Measurements from ENCODE around the gene LRBA.

DNA sequence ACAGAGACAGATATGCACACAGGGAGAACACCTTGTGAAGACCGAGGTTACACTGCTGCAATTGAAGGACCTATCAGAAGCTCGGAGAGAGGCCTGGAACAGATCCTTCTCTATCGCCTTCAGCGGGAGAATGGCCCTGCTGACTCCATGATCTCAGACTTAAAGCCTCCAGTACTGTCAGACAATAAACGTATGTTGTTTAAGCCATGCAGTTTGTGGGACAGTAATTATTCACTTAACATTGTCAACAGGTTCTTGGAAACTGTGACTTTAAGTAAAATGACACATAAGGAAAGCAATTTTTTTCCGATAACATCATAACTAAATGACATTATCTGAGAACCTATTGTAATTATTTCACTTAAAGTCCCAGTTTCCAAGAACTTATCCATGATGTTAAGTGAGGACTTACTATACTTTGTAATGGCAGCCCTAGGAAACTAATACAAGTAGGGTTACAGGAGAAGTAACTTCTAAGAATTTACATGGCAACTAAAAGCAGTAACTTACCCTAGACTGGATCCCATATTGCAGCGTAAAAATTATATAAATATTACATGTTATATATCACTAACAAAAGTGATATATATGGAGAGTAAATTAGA lies 613.9 kb downstream of the LRBA start:
- TF ChIP-seq, protein P1, sequence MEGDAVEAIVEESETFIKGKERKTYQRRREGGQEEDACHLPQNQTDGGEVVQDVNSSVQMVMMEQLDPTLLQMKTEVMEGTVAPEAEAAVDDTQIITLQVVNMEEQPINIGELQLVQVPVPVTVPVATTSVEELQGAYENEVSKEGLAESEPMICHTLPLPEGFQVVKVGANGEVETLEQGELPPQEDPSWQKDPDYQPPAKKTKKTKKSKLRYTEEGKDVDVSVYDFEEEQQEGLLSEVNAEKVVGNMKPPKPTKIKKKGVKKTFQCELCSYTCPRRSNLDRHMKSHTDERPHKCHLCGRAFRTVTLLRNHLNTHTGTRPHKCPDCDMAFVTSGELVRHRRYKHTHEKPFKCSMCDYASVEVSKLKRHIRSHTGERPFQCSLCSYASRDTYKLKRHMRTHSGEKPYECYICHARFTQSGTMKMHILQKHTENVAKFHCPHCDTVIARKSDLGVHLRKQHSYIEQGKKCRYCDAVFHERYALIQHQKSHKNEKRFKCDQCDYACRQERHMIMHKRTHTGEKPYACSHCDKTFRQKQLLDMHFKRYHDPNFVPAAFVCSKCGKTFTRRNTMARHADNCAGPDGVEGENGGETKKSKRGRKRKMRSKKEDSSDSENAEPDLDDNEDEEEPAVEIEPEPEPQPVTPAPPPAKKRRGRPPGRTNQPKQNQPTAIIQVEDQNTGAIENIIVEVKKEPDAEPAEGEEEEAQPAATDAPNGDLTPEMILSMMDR (IDR thresholded peaks at IDR 0.05): no peak
- TF ChIP-seq, protein P2, sequence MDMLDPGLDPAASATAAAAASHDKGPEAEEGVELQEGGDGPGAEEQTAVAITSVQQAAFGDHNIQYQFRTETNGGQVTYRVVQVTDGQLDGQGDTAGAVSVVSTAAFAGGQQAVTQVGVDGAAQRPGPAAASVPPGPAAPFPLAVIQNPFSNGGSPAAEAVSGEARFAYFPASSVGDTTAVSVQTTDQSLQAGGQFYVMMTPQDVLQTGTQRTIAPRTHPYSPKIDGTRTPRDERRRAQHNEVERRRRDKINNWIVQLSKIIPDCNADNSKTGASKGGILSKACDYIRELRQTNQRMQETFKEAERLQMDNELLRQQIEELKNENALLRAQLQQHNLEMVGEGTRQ (IDR thresholded peaks at IDR 0.05; ENCODE audit: borderline replicate concordance, low read depth, low read length): no peak
- TF ChIP-seq POLR2AphosphoS5 (IDR thresholded peaks at IDR 0.05; ENCODE audit: low read depth, low read length): no peak
- TF ChIP-seq, protein P3, sequence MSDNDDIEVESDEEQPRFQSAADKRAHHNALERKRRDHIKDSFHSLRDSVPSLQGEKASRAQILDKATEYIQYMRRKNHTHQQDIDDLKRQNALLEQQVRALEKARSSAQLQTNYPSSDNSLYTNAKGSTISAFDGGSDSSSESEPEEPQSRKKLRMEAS (IDR thresholded peaks at IDR 0.05; ENCODE audit: low read depth): no peak
- TF ChIP-seq SIN3A (IDR thresholded peaks at IDR 0.05; ENCODE audit: borderline replicate concordance, low read depth, low read length): no peak
- TF ChIP-seq, protein P4, sequence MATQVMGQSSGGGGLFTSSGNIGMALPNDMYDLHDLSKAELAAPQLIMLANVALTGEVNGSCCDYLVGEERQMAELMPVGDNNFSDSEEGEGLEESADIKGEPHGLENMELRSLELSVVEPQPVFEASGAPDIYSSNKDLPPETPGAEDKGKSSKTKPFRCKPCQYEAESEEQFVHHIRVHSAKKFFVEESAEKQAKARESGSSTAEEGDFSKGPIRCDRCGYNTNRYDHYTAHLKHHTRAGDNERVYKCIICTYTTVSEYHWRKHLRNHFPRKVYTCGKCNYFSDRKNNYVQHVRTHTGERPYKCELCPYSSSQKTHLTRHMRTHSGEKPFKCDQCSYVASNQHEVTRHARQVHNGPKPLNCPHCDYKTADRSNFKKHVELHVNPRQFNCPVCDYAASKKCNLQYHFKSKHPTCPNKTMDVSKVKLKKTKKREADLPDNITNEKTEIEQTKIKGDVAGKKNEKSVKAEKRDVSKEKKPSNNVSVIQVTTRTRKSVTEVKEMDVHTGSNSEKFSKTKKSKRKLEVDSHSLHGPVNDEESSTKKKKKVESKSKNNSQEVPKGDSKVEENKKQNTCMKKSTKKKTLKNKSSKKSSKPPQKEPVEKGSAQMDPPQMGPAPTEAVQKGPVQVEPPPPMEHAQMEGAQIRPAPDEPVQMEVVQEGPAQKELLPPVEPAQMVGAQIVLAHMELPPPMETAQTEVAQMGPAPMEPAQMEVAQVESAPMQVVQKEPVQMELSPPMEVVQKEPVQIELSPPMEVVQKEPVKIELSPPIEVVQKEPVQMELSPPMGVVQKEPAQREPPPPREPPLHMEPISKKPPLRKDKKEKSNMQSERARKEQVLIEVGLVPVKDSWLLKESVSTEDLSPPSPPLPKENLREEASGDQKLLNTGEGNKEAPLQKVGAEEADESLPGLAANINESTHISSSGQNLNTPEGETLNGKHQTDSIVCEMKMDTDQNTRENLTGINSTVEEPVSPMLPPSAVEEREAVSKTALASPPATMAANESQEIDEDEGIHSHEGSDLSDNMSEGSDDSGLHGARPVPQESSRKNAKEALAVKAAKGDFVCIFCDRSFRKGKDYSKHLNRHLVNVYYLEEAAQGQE (IDR thresholded peaks at IDR 0.05; ENCODE audit: low read depth, low read length): no peak
- no peak for TF ChIP-seq TEAD4 (IDR thresholded peaks at IDR 0.05; ENCODE audit: borderline replicate concordance, insufficient read depth)
- TF ChIP-seq YY1 (IDR thresholded peaks at IDR 0.05; ENCODE audit: low read depth): no peak
- TF ChIP-seq RCOR1 (IDR thresholded peaks at IDR 0.05; ENCODE audit: low read length): no peak

Measured in SK-N-SH (cell line).